Superior temporal gyrus (tissue), 1 donor: ENCODE results near the gene DDX49.
A peak's percentile ranks its signal among the peaks of the same experiment; 100 is the strongest.

Source experiments
- DNase-seq: peaks from one replicate; pipeline ENCODE4 v3.0.0-alpha.2; 2016; ENCODE audit errors: extremely low spot score

Gene DDX49

DNA sequence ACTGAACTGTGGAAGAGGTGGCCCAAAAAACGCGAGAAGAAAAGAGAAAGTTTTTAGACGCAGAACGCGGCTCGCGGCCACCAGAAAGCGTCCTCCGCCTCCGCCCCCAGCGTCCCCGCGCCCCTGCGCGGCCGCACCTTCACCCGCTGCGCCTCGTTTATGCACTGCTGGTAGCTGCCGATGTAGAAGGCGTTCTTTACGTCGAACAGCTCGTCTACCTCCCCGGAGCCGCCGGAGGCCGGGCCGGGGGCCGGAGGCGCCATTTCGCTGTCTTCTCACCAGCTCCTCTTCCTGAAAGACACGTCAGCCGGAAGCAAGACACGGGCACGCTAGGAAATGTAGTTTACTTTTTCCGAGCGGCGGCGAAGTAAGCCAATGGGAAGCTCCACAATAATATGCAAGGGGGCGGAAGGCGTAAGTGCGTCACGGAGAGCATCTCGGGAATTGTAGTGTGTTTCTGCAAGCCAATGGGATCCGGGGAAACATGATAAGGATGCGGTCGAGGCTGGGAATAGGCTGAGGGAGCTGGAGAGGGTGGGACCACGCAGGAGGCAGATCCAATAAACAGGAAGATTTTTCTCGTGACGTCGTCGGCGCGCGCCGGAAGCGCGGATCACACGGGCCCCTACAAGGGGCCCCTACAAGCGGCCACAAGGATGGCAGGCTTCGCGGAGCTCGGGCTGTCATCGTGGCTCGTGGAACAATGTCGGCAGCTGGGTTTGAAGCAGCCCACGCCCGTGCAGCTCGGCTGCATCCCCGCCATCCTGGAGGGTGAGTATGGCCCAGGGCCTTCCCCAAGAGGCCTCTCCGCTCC, at the start of gene DDX49, which contains the start of gene COPE:
TSS of gene DDX49 (plus strand) at position 630 of the 814 bp plus-strand sequence. CDS start at position 657, 27 bp downstream.
TSS of gene COPE (minus strand) at position 302 of the 814 bp plus-strand sequence. CDS start at position 263, 39 bp downstream.
- peak; percentile 100 for DNase-seq

- DNase-seq: no peak
These were observed 49.6 kb upstream of the DDX49 start for GRCh38 chr19:18869781-18870530.

- DNase-seq: no peak
These were observed 48.9 kb upstream of the DDX49 start for GRCh38 chr19:18870531-18871172.

DNA sequence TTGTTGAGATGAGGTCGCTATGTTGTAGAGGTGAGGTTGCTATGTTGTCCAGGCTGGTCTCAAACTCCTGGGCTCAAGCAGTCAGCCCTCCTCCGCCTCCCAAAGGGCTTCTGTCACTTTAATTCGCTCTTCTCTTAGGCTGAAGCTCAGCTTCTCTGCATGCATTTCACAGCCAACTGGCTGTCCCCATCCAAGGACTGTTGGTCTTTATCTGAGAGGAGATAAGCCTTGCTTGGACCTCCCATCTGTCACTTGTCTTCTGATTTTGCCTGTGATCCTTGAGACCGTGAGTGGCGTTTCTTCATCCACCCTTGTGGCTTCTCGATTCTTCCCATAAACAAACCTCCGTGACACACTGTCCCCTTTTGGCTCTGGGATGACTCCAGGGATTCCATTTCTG, 48.0 kb upstream of the DDX49 start:
- DNase-seq: no peak

DNA sequence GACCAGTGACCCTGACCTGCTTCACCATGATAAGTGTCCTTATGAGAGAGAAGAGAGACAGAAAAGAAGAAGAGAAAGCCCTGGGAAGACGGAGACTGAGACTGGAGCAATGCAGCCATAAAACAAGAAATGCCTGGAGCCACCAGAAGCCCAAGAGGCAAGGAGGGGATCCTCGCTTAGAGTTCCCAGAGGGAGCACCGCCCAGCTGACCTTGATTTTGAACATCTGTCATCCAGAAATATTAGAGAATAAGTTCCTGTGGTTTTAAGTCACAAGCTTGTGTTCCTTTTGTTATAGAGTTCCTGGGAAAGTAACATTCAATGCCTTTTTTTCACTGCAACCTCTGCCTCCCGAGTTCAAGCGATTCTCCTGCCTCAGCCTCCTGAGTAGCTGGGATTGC, 43.8 kb upstream of the DDX49 start:
- no peak for DNase-seq

DNA sequence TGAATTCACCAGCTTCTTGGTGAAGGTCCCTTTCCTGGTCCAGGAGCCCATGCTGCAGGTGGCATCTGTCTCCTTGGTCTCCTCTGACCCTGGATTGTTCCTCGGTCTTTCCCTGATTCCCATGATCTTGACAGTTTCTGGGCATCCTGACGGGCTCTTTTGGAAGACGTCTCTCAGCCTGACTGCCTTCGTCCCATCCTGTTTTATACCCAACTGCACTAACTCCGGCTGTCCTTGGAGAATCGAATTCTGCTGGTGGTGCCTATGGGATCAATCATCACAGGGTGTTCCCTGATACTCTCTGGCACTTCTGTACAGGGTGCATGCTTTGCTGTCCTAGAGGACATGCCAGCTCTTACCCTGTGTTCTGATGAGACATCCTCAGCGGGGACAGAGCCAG, 42.6 kb upstream of the DDX49 start:
- DNase-seq: no peak

- no peak for DNase-seq
These were observed 41.3 kb upstream of the DDX49 start for GRCh38 chr19:18878058-18878797.

GRCh38 chr19:18878858-18879578, 40.5 kb upstream of the DDX49 start:
- DNase-seq: no peak

DNA sequence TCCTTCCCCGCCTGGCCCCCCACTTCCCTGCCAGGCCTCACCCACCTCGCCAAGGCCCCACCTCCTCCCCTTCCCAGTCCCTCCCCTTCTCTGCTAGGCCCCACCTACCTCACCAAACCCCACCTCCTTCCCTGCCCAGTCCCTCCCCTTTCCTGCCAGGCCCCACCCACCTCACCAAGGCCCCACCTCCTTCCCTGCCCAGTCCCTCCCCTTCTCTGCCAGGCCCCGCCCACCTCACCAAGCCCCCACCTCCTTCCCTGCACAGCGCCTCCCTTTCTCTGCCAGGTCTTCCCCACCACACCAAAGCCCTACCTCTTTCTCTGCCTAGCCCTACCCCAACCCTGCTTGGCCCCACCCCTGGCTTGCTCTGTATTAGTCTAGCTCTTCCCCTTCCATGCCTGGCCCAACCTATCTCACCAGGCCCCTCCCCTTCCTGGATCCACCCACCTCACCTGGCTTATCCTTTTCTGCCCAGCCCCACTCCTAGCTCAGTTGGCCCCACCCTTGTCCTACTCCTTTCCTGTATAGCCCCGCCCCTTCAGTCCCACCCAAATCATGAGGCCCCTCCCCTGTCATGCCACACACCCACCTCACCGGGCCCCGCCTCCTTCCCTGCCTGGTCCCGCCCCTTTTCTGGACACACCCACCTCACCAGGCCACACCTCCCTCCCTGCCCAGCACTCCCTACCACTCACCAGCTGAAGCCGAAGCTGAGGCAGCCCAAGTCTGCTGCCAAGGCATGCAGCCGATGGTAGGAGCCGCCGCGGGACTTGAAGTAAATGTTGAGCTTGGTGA, 39.7 kb upstream of the DDX49 start:
- DNase-seq: no peak

DNA sequence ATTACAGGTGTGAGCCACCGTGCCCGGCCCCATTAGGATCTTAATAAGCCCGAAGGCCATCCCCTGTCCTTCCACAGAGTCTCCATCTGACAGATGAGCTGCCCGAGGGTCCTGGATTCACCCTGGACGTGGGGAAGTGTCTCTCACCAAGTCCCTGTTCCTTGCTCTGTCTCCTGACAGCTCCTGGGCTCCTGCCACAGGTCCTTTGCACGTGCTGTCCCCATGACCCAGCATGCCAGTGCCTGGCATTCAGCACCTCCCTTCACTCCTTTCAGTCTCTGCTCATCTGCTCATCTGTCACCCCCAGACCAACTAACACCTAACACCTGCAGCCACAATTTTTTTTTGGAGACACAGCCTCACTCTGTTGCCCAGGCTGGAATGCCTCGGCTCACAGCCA, 38.0 kb upstream of the DDX49 start:
- DNase-seq: no peak

DNA sequence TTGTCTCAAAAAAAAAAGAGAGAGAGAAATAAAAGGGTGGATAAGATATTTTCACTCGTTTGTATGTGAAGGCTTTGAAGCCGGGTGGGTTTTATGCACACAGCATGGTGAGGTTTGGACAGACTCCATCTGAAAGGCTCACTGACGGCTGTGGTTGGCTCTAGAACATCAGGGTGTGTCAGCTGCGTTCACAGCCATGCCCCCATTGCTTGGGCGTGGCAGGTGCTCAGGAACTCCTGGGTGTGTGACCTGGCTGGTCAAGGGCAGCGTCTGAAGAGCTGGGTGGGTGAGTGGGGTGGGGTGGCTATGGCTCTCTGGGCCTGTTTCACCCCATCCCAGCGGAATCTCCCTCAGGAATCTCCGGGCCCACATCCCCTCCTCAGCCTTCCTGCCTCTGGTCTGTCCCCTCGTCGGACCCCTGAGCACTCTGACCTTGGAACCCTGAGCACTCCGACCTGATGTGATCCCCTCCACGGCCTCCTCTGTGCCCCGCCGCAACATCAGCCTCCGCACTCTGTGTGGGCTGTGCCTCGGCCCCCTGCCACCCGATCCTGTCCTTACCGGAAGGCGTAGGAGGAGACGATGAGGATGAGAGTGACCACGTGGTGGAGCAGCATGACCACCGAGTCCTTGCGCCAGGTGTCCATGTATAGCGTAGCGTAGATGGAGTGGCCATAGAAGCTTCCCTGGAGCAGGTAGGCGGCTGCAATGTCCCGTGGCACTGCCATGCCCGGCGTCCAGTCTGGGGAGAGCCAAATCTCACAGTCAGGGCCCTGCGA, 35.8 kb upstream of the DDX49 start:
- no peak for DNase-seq

GRCh38 chr19:18886972-18887371, 32.5 kb upstream of the DDX49 start:
- no peak for DNase-seq

GRCh38 chr19:18889949-18890745, 29.4 kb upstream of the DDX49 start:
- DNase-seq: no peak

DNA sequence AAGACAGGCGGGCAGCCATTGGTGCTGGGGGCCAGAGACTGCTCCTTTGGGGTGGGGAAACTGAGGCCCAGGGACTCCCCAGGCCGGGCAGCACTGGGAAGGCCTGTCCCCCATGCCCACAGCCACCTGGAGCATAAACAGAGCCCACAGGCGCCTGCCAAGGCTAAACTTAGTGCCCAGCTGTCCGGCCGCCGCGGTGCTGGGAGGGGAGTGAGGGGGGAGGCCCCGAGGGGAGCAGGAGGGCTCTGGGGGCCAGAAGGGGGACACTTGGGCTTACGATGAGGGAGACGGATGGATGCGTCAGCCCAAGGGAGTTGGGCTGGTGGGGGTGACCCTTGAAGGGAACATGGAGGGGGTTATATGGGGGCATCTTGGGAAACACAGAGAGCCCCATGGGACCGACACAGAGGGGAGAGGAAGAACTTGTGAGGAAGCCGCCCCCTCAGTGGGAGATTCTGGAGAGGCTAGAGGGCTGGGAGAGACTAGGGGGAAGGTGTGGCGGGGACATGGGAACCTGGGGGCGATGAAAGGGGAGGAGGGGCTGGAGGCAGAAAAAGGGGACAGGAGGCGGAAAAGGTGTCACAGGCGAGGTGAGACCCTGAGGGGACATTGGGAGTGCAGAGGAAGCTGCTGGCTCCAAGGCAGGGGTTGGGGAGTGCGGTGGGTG, 25.8 kb upstream of the DDX49 start:
- no peak for DNase-seq

GRCh38 chr19:18894254-18895037, 25.1 kb upstream of the DDX49 start:
- DNase-seq: peak; percentile 94

DNA sequence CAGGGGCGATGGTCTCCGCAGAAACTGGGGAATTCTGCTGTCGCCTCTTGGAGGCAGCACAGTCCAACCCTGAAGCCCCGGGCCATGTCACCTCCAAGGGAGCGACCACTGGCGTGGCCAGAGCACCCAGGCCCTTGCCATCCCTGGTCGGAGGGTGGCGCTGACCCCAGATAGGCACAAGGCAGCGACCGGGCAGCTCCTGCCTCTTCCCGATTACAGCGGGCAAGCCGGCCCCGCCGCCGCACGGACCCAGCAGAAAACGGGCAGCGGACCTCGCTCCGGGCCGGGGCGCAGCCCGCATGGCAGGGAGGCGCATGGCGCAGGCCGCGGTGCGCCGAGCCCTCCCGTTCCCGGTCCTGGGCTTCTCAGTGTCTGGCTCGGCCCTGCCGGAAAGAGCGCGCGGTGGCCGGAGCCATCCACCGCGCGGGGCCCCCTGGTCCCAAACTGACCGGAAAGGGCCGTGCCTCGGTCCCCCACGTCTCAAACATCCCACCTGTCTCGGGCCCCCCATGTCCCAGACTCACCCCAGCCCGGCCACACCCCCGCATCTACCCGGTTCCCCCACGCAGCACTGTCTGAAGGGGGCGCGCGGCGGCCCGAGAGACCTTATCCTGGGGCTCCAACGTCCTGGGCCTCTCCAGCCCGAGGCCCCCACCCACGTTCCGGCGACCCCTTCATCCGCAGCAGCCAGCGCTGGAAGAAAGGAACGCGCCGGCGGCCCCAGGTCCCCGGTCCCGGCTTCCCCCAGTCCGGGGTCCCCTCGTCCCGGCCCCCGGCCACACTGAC, 24.3 kb upstream of the DDX49 start:
- no peak for DNase-seq
